SK-N-SH treated with all-trans-retinoic acid at 6 μM for 48 hours (cell line): ENCODE data around the gene PCBP3.

ENCODE experiments used
- GLIS3 ChIP-seq: fragments of 250-450 bp; sonication (Bioruptor Pico); IDR thresholded peaks from 2 replicates; pipeline ENCODE4 v1.5.0; 2020; ENCODE audit warnings: mild to moderate bottlenecking, moderate library complexity
- OSR1 ChIP-seq: fragments of 250-450 bp; sonication (Bioruptor Pico); IDR thresholded peaks from 2 replicates; pipeline ENCODE4 v1.8.0; 2022; ENCODE audit warnings: moderate library complexity, mild to moderate bottlenecking, inconsistent platforms
- PATZ1 ChIP-seq: fragments of 250-450 bp; sonication (Bioruptor Pico); IDR thresholded peaks from 2 replicates; pipeline ENCODE4 v1.8.0; 2020; ENCODE audit warnings: mild to moderate bottlenecking, moderate library complexity, borderline replicate concordance
- RARB ChIP-seq: fragments of 250-450 bp; sonication (Bioruptor Pico); IDR thresholded peaks from 2 replicates; pipeline ENCODE4 v1.8.0; 2021; ENCODE audit warnings: mild to moderate bottlenecking, moderate library complexity
- TCF4 ChIP-seq: fragments of 250-450 bp; sonication (Bioruptor Pico); IDR thresholded peaks from 2 replicates; pipeline ENCODE4 v1.8.0; 2021; ENCODE audit warnings: mild to moderate bottlenecking, moderate library complexity, borderline replicate concordance
- TOX ChIP-seq: fragments of 250-450 bp; sonication (Bioruptor Pico); IDR thresholded peaks from 2 replicates; pipeline ENCODE4 v1.8.0; 2021; ENCODE audit warnings: mild to moderate bottlenecking, moderate library complexity, borderline replicate concordance
- ZFP3 ChIP-seq: fragments of 250-450 bp; sonication (Bioruptor Pico); IDR thresholded peaks from 2 replicates; pipeline ENCODE4 v1.5.0; 2020; ENCODE audit warnings: mild to moderate bottlenecking, moderate library complexity
- ZFP30 ChIP-seq: fragments of 450-650 bp; formaldehyde crosslinking; IDR thresholded peaks from 2 replicates; pipeline ENCODE4 v1.5.0; 2022; ENCODE audit warnings: mild to moderate bottlenecking, moderate library complexity
- ZNF70 ChIP-seq: fragments of 450-650 bp; formaldehyde crosslinking; IDR thresholded peaks from 2 replicates; pipeline ENCODE4 v1.5.0; 2020; ENCODE audit warnings: mild to moderate bottlenecking, moderate library complexity
- TF ChIP-seq, protein P1 (sequence below): fragments of 250-450 bp; sonication (Bioruptor Pico); IDR thresholded peaks from 2 replicates; pipeline ENCODE4 v1.5.1; 2021; ENCODE audit warnings: mild to moderate bottlenecking, moderate library complexity
- TF ChIP-seq, protein P2 (sequence below): fragments of 250-450 bp; sonication (Bioruptor Pico); IDR thresholded peaks from 2 replicates; pipeline ENCODE4 v1.8.0; 2021; ENCODE audit warnings: low read depth, mild to moderate bottlenecking, moderate library complexity, borderline replicate concordance

DNA sequence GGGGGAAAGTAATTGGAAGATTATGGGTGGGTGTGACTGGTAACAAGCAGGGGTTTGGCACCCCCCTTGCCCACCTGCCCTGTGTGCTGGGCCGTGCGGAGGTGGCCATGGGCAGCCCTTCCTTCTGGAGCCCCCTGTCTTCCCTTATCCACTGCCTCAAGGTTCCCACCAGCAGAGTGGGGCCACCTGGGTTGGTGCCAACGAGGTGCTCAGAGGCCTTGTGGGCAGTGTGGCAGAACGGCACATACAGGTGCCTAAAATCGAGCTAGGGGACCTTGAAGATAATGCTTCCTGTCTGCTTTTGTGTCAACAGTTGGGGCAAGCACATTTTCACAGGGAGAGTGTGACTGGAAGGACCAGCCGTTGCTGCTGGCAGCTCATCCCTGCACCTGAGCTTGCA lies 161.8 kb downstream of the PCBP3 start:
- TF ChIP-seq TOX (CRISPR knock-in tag) (no peak), RARB (CRISPR knock-in tag) (no peak), ZFP3 (CRISPR knock-in tag) (no peak), OSR1 (CRISPR knock-in tag) (no peak), ZFP30 (no peak), PATZ1 (CRISPR knock-in tag) (no peak), TCF4 (CRISPR knock-in tag) (no peak), ZNF70 (no peak), GLIS3 (no peak)
- TF ChIP-seq, protein P1, sequence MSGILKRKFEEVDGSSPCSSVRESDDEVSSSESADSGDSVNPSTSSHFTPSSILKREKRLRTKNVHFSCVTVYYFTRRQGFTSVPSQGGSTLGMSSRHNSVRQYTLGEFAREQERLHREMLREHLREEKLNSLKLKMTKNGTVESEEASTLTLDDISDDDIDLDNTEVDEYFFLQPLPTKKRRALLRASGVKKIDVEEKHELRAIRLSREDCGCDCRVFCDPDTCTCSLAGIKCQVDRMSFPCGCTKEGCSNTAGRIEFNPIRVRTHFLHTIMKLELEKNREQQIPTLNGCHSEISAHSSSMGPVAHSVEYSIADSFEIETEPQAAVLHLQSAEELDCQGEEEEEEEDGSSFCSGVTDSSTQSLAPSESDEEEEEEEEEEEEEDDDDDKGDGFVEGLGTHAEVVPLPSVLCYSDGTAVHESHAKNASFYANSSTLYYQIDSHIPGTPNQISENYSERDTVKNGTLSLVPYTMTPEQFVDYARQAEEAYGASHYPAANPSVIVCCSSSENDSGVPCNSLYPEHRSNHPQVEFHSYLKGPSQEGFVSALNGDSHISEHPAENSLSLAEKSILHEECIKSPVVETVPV (CRISPR knock-in tag), result no peak
- TF ChIP-seq, protein P2, sequence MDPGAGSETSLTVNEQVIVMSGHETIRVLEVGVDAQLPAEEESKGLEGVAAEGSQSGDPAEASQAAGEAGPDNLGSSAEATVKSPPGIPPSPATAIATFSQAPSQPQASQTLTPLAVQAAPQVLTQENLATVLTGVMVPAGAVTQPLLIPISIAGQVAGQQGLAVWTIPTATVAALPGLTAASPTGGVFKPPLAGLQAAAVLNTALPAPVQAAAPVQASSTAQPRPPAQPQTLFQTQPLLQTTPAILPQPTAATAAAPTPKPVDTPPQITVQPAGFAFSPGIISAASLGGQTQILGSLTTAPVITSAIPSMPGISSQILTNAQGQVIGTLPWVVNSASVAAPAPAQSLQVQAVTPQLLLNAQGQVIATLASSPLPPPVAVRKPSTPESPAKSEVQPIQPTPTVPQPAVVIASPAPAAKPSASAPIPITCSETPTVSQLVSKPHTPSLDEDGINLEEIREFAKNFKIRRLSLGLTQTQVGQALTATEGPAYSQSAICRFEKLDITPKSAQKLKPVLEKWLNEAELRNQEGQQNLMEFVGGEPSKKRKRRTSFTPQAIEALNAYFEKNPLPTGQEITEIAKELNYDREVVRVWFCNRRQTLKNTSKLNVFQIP (CRISPR knock-in tag), result no peak
